ENCODE measurements around the gene ASIC5.

The ASIC5 gene

DNA sequence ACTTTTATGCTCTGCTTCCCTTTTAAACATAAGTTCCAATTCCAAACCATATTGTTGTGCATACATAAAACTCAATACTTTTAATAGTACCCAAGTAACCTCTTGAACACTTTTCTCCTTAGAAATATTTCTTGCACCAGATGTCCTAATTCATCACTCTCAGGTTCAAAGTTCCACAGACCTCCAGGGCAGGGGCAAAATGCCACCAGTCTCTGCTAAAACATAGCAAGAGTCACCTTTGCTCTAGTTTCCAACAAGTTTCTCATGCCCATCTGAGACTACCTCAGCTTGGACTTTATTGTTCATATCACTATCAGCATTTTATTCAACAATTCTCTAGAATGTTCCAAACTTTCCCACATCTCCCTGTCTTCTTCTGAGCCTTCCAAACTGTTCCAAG is 13.7 kb upstream of the ASIC5 start:
- DNase-seq = no peak

DNA sequence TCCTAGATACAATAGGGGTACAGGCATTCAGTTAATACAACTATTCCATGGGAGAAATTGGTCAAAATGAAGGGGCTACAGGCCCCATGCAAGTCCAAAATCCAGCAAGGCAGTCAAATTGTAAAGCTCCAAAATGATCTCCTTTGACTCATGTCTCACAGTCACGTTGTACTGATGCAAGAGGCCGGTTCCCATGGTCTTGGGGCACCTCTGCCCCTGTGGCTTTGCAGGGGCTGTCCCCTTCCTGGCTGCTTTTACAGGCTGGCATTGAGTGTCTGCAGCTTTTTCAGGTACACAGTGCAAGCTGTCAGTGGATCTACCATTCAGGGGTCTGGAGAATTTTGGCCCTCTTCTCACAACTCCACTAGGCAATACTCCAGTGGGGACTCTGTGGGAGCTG is 12.5 kb upstream of the ASIC5 start:
- DNase-seq = no peak

DNA sequence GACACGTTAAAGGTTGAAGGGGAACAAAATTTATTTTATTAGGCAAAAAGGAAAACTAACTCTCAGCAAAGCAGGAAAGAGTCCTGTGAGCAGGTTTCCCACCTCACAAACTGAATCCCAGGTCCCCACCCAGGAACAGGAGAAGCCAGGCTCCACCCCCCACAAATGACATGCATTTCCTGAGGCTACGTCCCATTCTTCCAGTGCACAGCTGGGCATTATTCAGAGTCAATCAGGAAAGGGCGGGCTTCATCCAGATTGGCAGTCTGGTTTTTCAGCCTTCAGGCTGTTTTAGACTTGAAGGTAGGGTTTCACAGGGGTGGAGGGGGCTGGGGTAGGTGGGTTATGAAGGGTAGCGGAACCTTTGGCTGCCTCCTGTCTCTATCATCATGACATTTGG is 11.9 kb upstream of the ASIC5 start:
- DNase-seq = no peak

DNA sequence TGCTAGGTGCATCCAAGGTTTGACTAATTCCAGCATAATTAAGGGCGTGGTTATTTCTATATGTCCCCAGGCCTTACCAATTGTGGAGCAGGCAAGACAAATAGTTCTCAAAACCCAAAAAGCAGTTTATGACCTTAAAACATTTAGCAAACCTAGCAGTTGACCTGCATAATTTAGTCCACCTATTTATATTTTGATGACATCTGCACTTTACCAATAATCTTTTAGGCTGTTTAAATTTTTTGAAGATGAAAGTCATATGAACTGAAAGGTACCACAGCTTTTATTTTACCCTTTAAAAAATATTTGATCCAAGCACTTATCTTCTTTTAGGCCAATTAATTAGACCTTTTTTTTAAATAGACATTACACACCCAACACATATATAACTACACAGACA is 9.8 kb upstream of the ASIC5 start:
- no peak for DNase-seq

DNA sequence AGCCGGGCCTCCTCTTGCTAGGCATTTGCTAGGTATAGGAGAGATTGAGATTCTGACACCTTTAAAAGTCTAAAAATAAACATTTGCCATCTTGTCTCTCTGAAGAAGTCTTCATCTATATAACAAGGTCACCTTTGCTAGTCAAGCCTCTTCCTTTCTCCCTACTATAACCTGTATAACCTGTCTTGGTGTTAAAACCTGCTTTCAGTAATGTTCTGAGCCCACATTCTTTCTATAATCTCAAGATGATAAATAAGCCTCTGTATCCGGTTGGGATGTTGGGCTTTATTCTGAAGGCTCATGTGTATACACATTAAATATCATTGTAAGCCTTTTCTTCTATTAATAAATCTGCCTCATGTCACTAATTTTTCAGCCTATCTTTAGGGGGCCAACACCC is 10.2 kb downstream of the ASIC5 start:
- no peak for DNase-seq

DNA sequence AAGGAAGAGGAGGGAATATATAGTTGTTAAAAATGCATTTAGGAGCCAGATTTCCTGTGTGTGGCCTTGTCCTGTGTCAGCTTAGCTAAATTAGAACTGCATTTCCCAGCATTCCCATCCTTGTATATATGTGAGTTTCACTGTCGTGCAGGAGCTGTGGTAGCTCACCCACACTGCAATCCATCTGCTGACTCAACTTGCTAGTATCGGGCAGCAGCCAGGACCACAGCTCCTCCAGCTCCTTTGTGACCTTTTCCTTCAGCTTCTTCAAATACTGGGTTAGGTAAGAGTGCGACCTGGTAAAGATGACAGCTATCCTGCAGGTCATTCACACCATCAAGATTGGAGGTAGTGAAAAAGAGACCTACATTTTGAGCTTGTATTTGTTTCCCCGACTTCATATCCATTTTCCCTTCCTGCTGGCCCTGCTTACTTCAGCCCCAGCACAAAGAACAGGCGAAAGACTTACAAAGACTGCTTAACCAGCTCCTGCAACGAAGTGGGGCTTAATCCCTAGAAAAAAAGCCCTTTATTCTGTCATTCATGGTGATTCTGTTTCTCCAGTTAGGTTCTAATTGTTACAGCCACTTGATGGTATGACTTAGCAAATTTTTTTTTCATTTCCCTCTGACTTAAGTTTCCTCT is 11.4 kb downstream of the ASIC5 start:
- no peak for DNase-seq

DNA sequence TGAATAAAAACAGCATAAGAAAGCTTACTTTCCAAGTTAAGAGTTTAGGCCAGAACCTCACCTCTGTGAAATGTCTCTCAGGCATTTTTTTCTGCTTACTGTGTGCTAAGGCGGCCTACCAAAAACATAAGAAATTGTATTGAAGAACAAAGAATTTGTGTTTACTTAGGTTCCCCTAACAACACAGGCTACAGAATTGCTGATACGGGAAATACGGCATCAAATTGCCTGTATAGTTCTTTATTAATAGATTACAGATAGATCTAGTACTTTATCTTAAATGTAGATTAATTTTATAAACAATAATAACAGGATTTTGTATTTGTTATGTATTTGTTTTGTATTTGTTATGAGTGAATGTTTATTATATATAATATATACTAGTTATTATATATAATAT is 12.9 kb downstream of the ASIC5 start:
- DNase-seq = no peak

DNA sequence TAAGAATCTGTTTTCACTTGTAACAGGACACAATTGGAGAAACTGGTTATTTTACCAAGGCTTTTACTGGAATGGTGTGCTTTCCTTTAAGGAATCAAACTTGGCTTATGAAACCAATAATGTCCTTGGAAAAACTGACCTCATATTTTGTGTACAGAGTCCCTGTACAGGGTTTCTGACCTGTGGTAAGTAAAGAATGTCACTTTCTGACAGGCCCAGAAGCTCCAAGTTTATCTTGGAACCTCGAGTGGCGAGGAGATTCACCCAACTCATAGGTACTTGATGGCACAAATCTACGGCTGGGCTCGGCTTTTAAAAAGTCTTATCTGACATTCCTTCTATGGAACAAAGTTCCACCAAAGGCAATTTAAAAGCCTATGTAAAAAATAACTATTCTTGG is 17.0 kb downstream of the ASIC5 start:
- no peak for DNase-seq

DNA sequence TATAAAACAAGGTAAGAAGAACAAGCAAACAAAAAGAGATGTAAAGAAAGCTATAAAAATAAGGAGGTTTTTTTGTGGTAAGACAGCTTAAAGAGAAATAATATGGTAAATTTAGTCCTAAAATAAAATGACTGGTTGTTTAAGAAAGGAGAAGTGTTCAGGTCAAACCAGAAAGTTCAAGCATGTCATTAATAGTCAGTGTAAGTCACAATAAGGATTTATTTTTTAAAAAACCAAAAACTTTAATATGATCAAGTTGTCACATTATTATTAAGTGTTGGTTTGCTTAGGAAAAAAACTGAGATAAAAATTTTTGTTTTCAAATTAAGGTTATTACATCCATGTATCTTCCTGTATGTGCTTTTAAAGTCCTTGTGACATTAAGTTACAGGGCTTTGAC is 19.1 kb downstream of the ASIC5 start:
- DNase-seq = no peak

DNA sequence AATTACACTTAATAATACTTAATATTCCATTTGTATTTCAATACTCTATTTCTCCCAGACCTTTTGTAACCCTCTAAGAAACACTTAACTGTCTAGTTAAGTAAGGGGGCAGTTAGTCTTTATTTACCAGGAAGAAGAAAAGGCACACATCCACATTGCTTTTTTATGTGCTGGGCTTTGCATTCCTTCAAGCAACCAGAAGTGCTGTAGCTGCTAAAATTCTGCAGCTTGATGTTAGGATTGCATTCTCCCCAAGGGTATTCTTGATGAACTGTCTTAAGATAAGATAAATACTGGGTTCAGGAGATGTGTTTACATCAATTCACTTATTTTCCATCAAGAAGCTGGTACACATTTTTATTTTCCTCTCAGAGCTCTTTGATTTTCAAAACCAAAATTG is 24.0 kb downstream of the ASIC5 start:
- DNase-seq = no peak

DNA sequence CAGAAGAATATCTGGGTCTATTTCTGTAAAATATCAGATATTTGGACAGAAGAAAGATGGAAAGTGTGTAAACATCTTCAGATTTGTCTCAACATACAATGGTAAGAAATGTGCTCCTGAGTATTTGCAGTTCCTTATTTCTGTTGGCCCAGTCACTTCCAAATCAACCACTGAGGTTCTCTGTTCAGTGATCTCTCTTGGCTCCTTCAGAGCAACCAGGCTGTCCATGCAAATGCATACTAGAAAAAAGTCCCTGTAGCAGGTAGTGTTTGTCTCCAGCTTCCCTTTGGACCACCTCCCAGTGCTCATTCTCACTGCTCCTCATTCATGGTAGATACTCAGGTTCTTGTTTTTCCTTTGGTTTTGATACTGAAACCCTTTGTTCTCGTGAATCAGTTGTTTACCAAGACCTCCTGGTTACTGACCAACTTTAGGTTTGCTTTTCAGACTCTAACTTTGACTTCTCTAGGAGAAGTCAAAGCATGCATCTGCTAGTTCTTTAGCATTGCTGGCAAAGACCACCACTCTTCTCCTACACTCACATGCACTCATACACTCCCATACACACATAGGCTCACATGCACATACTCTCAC is 28.8 kb downstream of the ASIC5 start:
- DNase-seq = no peak

DNA sequence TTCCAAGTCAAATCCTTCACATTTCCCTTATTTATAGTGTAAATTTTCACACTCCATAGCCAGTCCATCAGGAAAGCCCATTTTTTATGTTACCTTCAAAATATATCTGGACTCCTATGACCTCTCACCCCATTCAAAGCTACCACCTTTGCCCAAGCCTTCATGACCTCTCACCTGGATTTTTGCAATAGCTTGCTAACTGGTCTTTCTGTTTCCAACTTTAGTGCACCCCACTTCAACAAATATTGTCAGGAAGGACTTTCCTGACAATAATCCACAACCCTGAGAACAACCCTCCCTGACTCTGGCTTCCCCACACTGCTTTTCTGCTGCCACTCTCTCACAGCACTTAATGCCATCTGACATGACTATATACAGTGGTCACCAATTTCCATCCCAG is 33.4 kb downstream of the ASIC5 start:
- DNase-seq = no peak

DNA sequence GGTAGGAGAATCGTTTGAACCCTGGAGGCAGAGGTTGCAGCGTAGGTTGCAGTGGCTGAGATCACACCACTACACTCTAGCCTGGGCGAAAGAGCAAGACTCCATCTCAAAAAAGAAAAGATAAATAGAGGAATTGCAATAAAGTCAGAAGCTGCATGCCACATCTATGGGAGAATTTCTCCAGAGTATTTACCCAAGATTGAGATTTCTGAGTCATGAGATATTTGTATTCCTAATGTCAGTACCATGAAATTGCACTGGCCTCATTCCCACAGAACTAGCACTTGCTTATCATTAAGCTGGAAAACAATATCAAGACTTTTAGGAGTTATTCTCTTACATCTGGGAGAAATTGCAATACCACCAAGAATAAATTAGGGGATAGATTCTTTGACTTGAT is 37.4 kb downstream of the ASIC5 start:
- DNase-seq = no peak

DNA sequence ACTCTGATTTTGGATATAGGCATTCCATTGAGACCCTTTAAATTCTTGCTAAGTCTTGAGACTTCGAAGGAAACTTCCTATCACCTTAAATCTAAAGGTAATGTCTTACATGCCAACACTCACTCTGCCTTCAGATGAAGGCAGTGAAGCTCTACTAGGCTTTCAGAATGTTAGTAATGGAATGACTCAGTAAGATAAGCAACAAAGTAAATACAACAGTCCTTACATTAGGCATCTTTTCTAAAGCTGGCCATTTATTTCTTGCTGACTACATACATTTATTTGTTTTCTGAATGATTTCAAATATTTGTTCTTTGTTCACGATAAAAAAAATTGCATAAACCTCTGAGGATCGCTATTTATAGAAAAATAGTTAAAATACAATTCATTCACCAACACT is 43.5 kb downstream of the ASIC5 start:
- DNase-seq = no peak

DNA sequence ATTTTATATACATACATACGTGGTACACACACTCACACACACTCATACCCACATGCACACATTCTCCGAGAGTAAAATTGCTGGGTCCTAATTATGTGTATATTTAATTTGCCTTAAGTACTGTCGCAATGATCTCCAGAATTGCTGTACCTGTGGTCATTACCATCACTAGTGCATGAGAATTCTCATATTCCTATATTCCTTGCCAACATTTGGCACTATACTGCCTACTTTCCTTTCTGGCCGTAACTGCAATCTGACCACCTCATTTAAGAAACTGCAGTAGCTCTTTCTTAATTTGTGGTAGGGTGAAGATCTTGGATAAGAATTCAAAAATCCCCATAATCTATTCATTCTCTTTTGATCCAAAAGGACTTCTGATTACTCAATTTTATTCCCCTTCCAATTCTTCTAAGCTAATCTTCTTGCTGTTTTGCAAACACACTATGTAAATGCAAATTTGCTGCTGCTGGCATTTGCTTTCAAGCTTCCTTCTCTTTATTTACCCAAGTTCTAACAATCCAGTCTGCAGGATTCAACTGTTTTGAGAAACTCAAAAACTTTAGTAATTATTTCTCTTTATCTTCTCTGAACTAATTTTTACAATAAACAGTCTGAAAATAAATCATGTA is 45.1 kb downstream of the ASIC5 start:
- no peak for DNase-seq

DNA sequence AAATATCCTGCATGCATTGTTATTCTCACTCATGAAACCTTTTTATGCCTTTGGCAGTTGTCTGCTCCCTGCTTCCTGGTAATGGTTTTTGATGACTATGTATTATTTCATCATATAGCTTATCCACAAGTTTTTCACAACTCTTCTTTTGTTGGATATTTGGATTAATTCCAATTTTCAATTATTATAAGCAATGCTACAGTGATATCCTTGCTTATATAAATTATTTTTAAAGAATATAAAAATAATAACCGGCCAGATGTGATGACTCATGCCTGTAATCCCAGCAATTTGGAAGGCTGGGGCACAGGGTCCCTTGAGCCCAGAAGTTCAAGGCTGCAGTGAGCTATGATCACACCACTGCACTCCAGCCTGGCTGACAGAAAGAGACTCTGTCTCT is 47.0 kb downstream of the ASIC5 start:
- DNase-seq = no peak

DNA sequence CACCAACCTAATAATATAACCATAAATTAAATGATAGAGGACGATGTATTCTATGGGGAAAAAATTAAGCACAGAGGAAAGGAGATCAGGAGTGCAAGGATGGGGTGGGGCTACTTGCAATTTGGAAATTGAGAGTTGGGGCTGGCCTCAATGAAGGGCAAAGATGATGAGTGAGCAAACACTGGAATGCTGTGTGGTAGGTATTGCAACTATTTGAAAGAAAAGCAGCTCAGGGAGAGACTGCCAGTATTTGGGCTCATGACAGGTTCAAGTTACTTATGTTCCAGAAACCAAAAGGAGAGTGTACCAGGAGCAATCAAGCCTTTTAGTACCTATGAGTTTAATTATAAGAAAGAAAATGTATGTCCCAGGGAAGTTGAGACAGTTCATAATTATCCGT is 47.4 kb downstream of the ASIC5 start:
- no peak for DNase-seq

DNA sequence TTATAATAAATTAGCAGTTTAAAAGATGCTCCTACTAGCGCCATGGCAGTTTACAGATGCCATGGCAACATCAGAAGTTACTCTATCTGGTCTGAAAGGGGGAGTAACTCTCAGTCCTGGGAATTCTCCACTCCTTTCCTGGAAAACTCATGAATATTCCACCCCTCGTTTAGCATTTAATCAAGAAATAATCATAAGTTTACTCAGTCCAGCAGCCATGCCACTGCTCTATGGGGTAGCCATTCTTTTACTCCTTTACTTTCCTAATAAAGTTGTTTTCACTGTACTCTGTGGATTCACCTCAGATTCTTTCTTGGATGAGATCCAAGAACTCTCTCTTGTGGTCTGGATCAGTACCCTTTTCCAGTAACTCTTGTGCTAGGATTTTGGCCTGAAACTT is 55.0 kb downstream of the ASIC5 start:
- DNase-seq = no peak

DNA sequence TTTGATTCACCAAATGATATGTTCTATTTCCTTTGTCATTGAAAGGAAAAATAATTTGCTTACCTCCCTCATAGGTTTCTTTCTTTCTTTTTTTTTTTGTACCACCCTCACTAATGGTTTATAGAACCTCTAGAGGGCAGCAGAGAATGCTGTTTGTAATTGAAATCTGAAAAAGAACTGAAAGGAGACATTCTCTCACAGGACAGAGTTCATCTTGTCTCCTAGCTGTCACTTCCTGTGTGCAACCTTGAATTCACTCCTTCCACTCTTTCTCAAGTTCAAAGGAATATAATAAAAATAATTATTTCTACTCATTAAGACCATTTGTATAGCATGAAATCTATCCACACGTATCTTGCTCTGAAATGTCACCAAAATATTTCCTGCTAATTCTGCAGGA is 56.2 kb downstream of the ASIC5 start:
- peak; percentile 8 for DNase-seq

DNA sequence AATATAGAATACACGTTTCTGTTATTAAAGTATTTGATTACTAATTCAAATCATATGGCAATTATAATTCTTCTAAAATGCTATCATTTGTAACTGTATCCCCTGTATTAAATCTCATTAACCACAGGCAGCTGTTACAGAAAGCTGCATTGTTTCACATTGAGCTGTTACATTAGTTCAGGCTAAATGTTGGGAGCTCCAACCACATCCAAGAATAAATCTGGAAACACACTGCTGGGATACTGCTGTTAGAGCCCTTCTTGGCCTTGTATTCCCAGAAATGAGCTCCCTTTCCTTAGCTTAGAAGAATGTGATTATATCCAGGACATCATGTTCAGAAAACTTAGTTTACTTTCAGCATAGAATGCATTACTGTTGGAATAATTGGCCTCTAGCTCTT is 59.1 kb downstream of the ASIC5 start:
- no peak for DNase-seq

DNA sequence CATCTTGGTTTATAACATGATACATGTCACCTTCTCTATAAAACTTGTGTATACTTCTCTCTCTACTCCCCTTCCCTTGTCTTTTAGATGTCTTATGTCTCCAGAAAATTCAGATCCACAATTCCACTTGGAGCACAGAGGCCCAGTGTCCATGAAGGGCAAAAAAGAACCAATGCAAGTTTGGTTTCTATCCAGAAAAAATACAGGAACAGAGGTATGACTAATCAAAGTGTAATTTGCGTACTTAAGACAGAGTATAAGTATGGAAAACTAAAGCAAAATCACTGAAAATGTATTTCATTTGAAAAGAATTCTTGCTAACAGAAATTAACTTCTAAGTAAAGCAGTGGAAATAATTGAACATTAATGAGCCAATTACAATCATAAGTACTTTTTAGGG is 61.1 kb downstream of the ASIC5 start:
- DNase-seq = no peak

DNA sequence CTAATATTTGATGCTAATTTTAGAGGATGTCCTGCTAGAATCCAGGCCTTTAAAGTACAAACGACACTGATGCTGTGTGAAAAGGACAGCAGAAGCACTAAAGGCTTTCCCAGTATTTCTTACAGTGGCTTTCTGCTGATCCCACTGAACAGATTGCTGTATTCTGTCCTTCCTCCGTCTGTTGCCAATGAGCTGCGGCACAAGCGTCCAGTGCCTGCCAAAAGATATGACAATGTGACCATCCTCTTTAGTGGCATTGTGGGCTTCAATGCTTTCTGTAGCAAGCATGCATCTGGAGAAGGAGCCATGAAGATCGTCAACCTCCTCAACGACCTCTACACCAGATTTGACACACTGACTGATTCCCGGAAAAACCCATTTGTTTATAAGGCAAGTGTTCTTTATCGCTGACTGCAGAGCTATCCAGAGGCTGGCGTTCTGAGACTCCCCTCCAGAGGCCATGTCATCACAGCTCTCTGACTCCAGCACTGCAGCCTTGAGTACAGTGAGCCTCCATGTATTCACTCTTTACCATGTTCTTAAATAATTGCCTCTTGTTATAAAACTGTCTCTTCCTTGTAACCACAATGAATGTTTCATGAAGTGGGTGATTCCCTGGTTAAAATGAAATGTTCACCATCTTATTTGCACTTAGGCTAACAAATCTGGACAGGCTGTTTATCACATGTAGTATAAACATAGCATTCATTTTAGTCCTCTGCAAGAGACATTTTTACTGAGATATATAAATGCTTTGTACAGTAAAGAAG is 63.7 kb downstream of the ASIC5 start:
- no peak for DNase-seq

DNA sequence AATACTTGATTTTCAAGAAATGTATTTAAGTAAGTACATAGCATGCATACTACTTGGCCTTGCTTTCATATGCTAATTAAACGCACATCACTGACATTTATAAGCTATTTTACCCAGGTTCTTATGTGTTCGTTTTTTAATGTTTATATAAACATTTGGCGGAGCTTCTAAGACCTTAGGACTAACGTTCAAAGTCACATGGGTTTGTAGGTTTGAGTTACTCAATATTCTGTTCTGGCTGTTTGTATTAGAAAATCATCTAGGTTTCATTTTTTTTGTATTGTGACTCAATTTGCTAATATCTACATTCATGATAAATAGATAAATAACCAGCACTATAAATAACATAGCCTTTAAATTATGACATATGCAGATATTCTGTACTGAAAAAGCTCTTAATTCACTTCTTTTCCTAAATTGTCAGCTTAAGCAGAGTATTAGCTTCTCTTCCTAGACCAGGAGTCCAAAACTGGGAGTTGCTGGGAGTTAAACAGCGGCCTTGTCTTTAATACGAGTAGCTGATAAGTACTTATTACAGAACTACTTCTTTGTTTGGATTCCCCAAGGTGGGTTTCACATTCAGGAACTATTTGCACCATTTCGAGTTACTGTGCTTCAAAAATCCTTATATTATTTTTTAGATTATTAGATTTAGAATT is 65.3 kb downstream of the ASIC5 start:
- DNase-seq = no peak

DNA sequence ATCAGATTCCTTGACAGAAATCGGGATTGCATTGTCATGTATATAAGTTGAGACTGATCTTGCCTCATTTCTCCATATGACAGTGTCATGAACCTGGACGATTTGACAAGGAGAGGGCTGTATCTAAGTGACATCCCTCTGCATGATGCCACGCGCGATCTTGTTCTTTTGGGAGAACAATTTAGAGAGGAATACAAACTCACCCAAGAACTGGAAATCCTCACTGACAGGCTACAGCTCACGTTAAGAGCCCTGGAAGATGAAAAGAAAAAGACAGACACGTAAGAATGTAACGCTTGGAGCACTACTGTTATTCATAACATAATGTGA is 66.3 kb downstream of the ASIC5 start:
- DNase-seq = no peak

Data from NCI-H526 treated with DMSO at 0.1 percent for 48 hours (cell line).